IMR-90 (cell line): ENCODE results near the gene SLC4A4. TPM values are rescaled to one million over a fixed set of nuclear protein-coding genes. Genes with fewer than 3 reads are reported as not detected.

Experiments
- ATAC-seq: fragments of 200-7000 bp; cut with Tn5 transposase; 2 replicates; pipeline ENCODE4 v1.9.1; 2020; ENCODE audit warnings: low read depth, mild to moderate bottlenecking, moderate library complexity
- BruUV-seq: library from RNA; stranded (reverse); fragments of 400-500 nt; replicated peaks from 2 replicates; lab custom pipeline; 2021; lab: Mats Ljungman, UMichigan
- CTCF ChIA-PET: fragments of 300-600 bp; formaldehyde crosslinking; extraction: SDS; loops from one replicate; lab custom pipeline; 2021; ENCODE audit warnings: antibody characterized with exemption; lab: Yijun Ruan, JAX
- POLR2A ChIA-PET: fragments of 300-600 bp; sonication (Branson Sonifier 250); formaldehyde crosslinking; loops from one replicate; lab custom pipeline; 2022; ENCODE audit warnings: antibody characterized with exemption; ENCODE audit not compliant: unreplicated experiment; lab: Charles Lee
- DNase-seq: peaks from one replicate; pipeline ENCODE4 v3.0.0; 2013
- H2AFZ ChIP-seq: replicated peaks from 2 replicates; pipeline ENCODE3; 2013; ENCODE audit warnings: low read length, mild to moderate bottlenecking; ENCODE audit not compliant: poor library complexity
- H2AK5ac ChIP-seq: 2 replicates; pipeline ENCODE4 v1.6.1; 2013; ENCODE audit warnings: low read depth, low read length, inconsistent platforms
- H2AK9ac ChIP-seq: replicated peaks from 2 replicates; pipeline ENCODE3; 2013; ENCODE audit warnings: mild to moderate bottlenecking, low read depth, low read length, moderate library complexity; ENCODE audit not compliant: poor library complexity
- H2BK120ac ChIP-seq: 2 replicates; pipeline ENCODE4 v1.6.1; 2013; ENCODE audit warnings: low read depth, low read length, inconsistent platforms
- H2BK15ac ChIP-seq: 3 replicates; pipeline ENCODE4 v1.6.1; 2013; ENCODE audit warnings: low read depth, low read length, inconsistent platforms
- H2BK20ac ChIP-seq: 2 replicates; pipeline ENCODE4 v1.6.1; 2013; ENCODE audit warnings: low read depth, mild to moderate bottlenecking, inconsistent platforms, low read length, moderate library complexity
- H2BK5ac ChIP-seq: 2 replicates; pipeline ENCODE4 v1.6.1; 2013; ENCODE audit warnings: mild to moderate bottlenecking, low read depth, low read length, inconsistent platforms; ENCODE audit not compliant: poor library complexity, severe bottlenecking
- H3K14ac ChIP-seq: replicated peaks from 2 replicates; pipeline ENCODE4 v1.6.1; 2013; ENCODE audit warnings: low read depth, low read length, inconsistent platforms
- H3K18ac ChIP-seq: 2 replicates; pipeline ENCODE4 v1.6.1; 2013; ENCODE audit warnings: low read depth, low read length, control low read depth
- H3K23ac ChIP-seq: 2 replicates; pipeline ENCODE4 v1.6.1; 2013; ENCODE audit warnings: low read depth, low read length, inconsistent platforms
- H3K27ac ChIP-seq: 2 replicates; pipeline ENCODE4 v1.5.1; 2013; ENCODE audit warnings: mild to moderate bottlenecking, control low read depth, low read length; ENCODE audit not compliant: insufficient read depth
- H3K27me3 ChIP-seq: 2 replicates; pipeline ENCODE4 v1.6.1; 2013; ENCODE audit warnings: low read length; ENCODE audit not compliant: control insufficient read depth, insufficient read depth
- H3K36me3 ChIP-seq: 2 replicates; pipeline ENCODE4 v1.6.1; 2013; ENCODE audit warnings: low read length, mixed read lengths; ENCODE audit not compliant: control insufficient read depth, insufficient read depth
- H3K4ac ChIP-seq: 2 replicates; pipeline ENCODE4 v1.6.1; 2013; ENCODE audit warnings: low read depth, low read length, inconsistent platforms
- H3K4me1 ChIP-seq: 2 replicates; pipeline ENCODE4 v1.6.1; 2013; ENCODE audit warnings: low read length, mixed read lengths; ENCODE audit not compliant: control insufficient read depth, insufficient read depth
- H3K4me2 ChIP-seq: 2 replicates; pipeline ENCODE4 v1.6.1; 2013; ENCODE audit warnings: low read depth, mild to moderate bottlenecking, control low read depth, low read length, moderate library complexity
- H3K4me3 ChIP-seq: 2 replicates; pipeline ENCODE4 v1.5.1; 2013; ENCODE audit warnings: low read depth, mild to moderate bottlenecking, control low read depth, low read length, moderate library complexity; ENCODE audit not compliant: insufficient read depth
- H3K56ac ChIP-seq: 2 replicates; pipeline ENCODE4 v1.6.1; 2013; ENCODE audit warnings: low read length, inconsistent platforms; ENCODE audit not compliant: insufficient read depth; ENCODE audit errors: extremely low read depth
- H3K79me1 ChIP-seq, 2 experiments: 2 replicates each; pipeline ENCODE4 v1.6.1; 2013; ENCODE audit warnings: low read length in 2 of 2, inconsistent platforms in 1 of 2, low read depth in 1 of 2
- H3K9ac ChIP-seq: 2 replicates; pipeline ENCODE4 v1.6.1; 2013; ENCODE audit warnings: low read depth, low read length, control low read depth
- H3K9me1 ChIP-seq: 2 replicates; pipeline ENCODE4 v1.6.1; 2013; ENCODE audit warnings: low read length, inconsistent platforms; ENCODE audit not compliant: insufficient read depth
- H3K9me3 ChIP-seq: 2 replicates; pipeline ENCODE4 v1.6.1; 2013; ENCODE audit warnings: low read length; ENCODE audit not compliant: control insufficient read depth, insufficient read depth
- H4K20me1 ChIP-seq: 2 replicates; pipeline ENCODE4 v1.6.1; 2013; ENCODE audit warnings: low read length, inconsistent platforms; ENCODE audit not compliant: insufficient read depth
- H4K5ac ChIP-seq: 2 replicates; pipeline ENCODE4 v1.6.1; 2013; ENCODE audit warnings: mild to moderate bottlenecking, low read depth, low read length, control low read depth
- H4K8ac ChIP-seq, 2 experiments: 2 replicates each; pipeline ENCODE4 v1.6.1; 2013; ENCODE audit warnings: low read depth in 2 of 2, low read length in 2 of 2, control low read depth in 1 of 2, inconsistent platforms in 1 of 2
- H4K91ac ChIP-seq: 2 replicates; pipeline ENCODE4 v1.6.1; 2013; ENCODE audit warnings: low read depth, low read length, inconsistent platforms; ENCODE audit not compliant: insufficient read depth
- CTCF ChIP-seq: conservative IDR thresholded peaks from 2 replicates; pipeline ENCODE4 v1.5.1; 2012; ENCODE audit warnings: mild to moderate bottlenecking, low read depth, low read length, improper control_type of control experiment
- MAFK ChIP-seq: IDR thresholded peaks from 2 replicates; pipeline ENCODE4 v1.6.1; 2012; ENCODE audit warnings: low read depth, low read length, improper control_type of control experiment
- NFE2L2 ChIP-seq: fragments of 150-350 bp; IDR thresholded peaks from 2 replicates; pipeline ENCODE4 v1.6.1; 2016; ENCODE audit warnings: low read depth, mild to moderate bottlenecking, low read length
- RAD21 ChIP-seq: IDR thresholded peaks from 2 replicates; pipeline ENCODE4 v1.6.1; 2012; ENCODE audit warnings: low read length, improper control_type of control experiment
- WGBS, 2 experiments: methylation state at CpG; one replicate each; pipeline versions ENCODE4 v1.1.5 to v1.1.7; 2013; ENCODE audit warnings: missing lambda C conversion rate in 2 of 2; ENCODE audit not compliant: insufficient read length in 1 of 2; ENCODE audit errors: extremely low coverage in 2 of 2; 5-methylcytosine and 5-hydroxymethylcytosine counted together
- dilution Hi-C: fragments of 300-500 bp; cut with HindIII; formaldehyde crosslinking; loops from one replicate; pipeline ENCODE4 v1.14.3; 2018; ENCODE audit warnings: low sequenced_read_pairs; ENCODE audit not compliant: unreplicated experiment
- in situ Hi-C: fragments of 300-500 bp; cut with MboI; formaldehyde crosslinking; loops from 3 replicates; pipeline ENCODE4 v1.14.3; 2019; ENCODE audit warnings: low sequenced_read_pairs, inconsistent platforms, mixed read lengths
- intact Hi-C: fragments of 100-400 bp; cut with micrococcal nuclease; formaldehyde crosslinking; loops from 2 replicates; pipeline ENCODE4 v1.10.0; 2022
- polyA plus RNA-seq, 3 experiments: library from polyadenylated mRNA; depleted of rRNA; stranded (reverse); fragments of >200 nt; gene quantifications; 2 replicates each; pipeline ENCODE4 v1.2.3, GENCODE V29; 2012; ENCODE audit warnings: low replicate concordance in 1 of 3
- total RNA-seq: library from RNA; depleted of rRNA; stranded (reverse); fragments of >200 nt; gene quantifications from 2 replicates; pipeline ENCODE4 v1.2.3, GENCODE V29; 2012

Gene SLC4A4
- total and polyA plus RNA-seq, 2 of the 4 experiments (the other 2 are of a cell fraction) = 5.6 to 16.8 TPM

- POLR2A ChIA-PET = no interaction called here
- no peaks in the 10 kb centered on the region for H3K27me3 ChIP-seq
- no peak overlapping the region for H2BK120ac ChIP-seq
- peaks cover 5 to 6% of the 10 kb centered on the region in 2 experiments for H3K79me1 ChIP-seq
- TF ChIP-seq RAD21 = no peak
- peak; percentile 64 for TF ChIP-seq MAFK
- TF ChIP-seq CTCF = no peak
- no peak for TF ChIP-seq NFE2L2
- no peak overlapping the region for H3K9ac ChIP-seq
- no peak overlapping the region for H3K27ac ChIP-seq
- no peak overlapping the region for H2BK5ac ChIP-seq
- H2AFZ ChIP-seq = no peak overlapping the region
- dilution Hi-C loops = no loop called here
- no peaks in the 10 kb centered on the region for H3K9me1 ChIP-seq
- intact Hi-C loops = no loop called here
- no TSS peak for BruUV-seq
- H4K91ac ChIP-seq = no peak overlapping the region
- peaks cover 5% of the 10 kb centered on the region for H3K4me1 ChIP-seq
- CTCF ChIA-PET = no interaction called here
- in situ Hi-C loops = no loop called here
- no peak for ATAC-seq
- no peak overlapping the region for H2AK9ac ChIP-seq
- H2AK5ac ChIP-seq = no peak overlapping the region
- no peaks in the 10 kb centered on the region; the same call in 1 of the 2 replicates for H4K20me1 ChIP-seq
- H3K23ac ChIP-seq = no peak overlapping the region
- H3K4me2 ChIP-seq = no peak overlapping the region
- H3K4ac ChIP-seq = no peak overlapping the region
- no peak for DNase-seq
- peaks cover 9% of the 10 kb centered on the region for H3K36me3 ChIP-seq
- H3K4me3 ChIP-seq = no peak overlapping the region
- H2BK15ac ChIP-seq = no peak overlapping the region
- no peak overlapping the region for H3K56ac ChIP-seq
- 86% methylated on average over 1 of the region's 4 CpGs; no CpG with 5 or more reads in 1 of the 2 experiments for WGBS, 2 experiments
- no peaks in the 10 kb centered on the region for H3K9me3 ChIP-seq
- H4K8ac ChIP-seq = no peak overlapping the region
- no peak overlapping the region for H2BK20ac ChIP-seq
- H3K18ac ChIP-seq = no peak overlapping the region
- no peak overlapping the region for H4K5ac ChIP-seq
- H3K14ac ChIP-seq = no peak overlapping the region
Measured at GRCh38 chr4:71461422-71461821, 122.6 kb downstream of the SLC4A4 start.
